Subcutaneous abdominal adipose tissue (tissue), 5 donors: ENCODE data around the gene CCNYL1.

ENCODE experiments used
- H3K27ac ChIP-seq: one replicate; pipeline ENCODE4 v1.7.0; 2013; ENCODE audit warnings: low read depth, mild to moderate bottlenecking, inconsistent platforms, low read length, moderate library complexity
- H3K27me3 ChIP-seq, 5 donors: one replicate each; pipeline ENCODE4 v1.7.0; 2013; ENCODE audit warnings: low read length in 5 of 5, inconsistent platforms in 1 of 5; ENCODE audit not compliant: control insufficient read depth in 5 of 5, insufficient read depth in 4 of 5
- H3K36me3 ChIP-seq, 5 donors: one replicate each; pipeline ENCODE4 v1.7.0; 2013; ENCODE audit warnings: low read length in 5 of 5; ENCODE audit not compliant: control insufficient read depth in 5 of 5, insufficient read depth in 5 of 5
- H3K4me1 ChIP-seq, 5 donors: one replicate each; pipeline ENCODE4 v1.7.0; 2013; ENCODE audit warnings: low read length in 5 of 5, mild to moderate bottlenecking in 3 of 5, moderate library complexity in 1 of 5; ENCODE audit not compliant: control insufficient read depth in 5 of 5, insufficient read depth in 5 of 5
- H3K4me3 ChIP-seq, 5 donors: one replicate each; pipeline ENCODE4 v1.7.0; 2013; ENCODE audit warnings: low read length in 5 of 5, low read depth in 1 of 5
- H3K9ac ChIP-seq, 5 donors: one replicate each; pipeline ENCODE4 v1.7.0; 2013; ENCODE audit warnings: low read length in 5 of 5, mild to moderate bottlenecking in 4 of 5, moderate library complexity in 3 of 5
- H3K9me3 ChIP-seq, 5 donors: one replicate each; pipeline ENCODE4 v1.7.0; 2013; ENCODE audit warnings: low read length in 5 of 5; ENCODE audit not compliant: control insufficient read depth in 5 of 5
- donor health status: healthy.
- donor health status: healthy.
- donor health status: healthy.
- donor health status: healthy.
- donor health status: healthy.

CCNYL1 gene

GRCh38 chr2:207801259-207801658, 89.8 kb downstream of the CCNYL1 start:
- no peak overlapping the region for H3K9ac ChIP-seq

GRCh38 chr2:207802650-207803049, 91.2 kb downstream of the CCNYL1 start:
- Histone ChIP-seq H3K27ac (no peak overlapping the region), H3K36me3 (no peaks in the 10 kb centered on the region), H3K9me3 (no peaks in the 10 kb centered on the region), H3K4me3 (no peak overlapping the region), H3K4me1 (peaks cover 0 to 9% (median 0%) of the 10 kb centered on the region in 5 donors), H3K27me3 (no peaks in the 10 kb centered on the region), H3K9ac (no peak overlapping the region)

More at GRCh38 chr2:207801259-207801658, 89.8 kb downstream of the CCNYL1 start:
- Histone ChIP-seq H3K36me3 (no peaks in the 10 kb centered on the region), H3K9me3 (no peaks in the 10 kb centered on the region), H3K27me3 (no peaks in the 10 kb centered on the region), H3K4me3 (no peak overlapping the region), H3K4me1 (peaks cover 0 to 12% (median 8%) of the 10 kb centered on the region in 5 donors), H3K27ac (no peak overlapping the region)
